ENCODE results near the gene KLHL35. TPM values are rescaled to one million over a fixed set of nuclear protein-coding genes. Genes with fewer than 3 reads are reported as not detected.

Gene KLHL35
- total and polyA plus RNA-seq, 2 of the 4 experiments (the other 2 are of a cell fraction), result 1.6 to 3.3 TPM

DNA sequence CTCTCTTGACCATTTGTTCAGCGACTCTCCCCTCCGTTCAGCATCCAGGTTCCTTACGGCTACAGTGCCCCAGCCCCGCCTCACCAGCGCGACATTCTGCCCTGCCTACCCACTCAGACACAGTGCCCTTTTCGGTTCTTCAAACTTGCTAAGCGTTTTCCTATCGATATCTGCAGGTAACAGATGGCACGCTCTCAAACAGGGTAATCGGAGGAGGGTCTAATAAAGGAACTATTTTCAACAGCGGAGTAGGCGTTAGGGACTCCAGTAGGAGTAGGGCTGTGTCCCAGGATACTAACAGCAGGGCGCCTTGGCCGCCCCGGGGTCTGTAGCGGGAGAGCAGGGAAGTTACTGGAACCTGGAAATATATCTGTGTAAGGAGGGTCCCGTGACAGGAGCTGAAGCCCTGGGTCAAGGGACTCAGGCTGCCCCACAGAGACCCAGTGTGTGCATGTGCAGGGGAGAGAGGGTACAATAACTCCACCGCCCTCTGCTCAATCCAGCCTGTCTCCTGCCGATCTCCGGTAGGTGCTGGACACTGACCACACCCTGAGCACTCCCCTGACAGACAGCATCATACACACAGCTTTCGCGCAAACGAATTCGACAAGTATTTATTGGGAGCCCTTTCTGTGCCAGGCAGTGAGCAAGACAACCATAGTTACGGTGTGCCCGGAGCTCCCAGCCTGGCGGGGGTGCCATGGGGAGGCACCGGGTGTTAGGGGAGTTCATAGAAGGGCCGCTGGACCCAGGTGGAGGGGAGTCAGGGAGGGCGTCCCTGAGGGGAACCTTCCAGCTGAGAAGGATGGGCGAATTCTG is 2.1 kb downstream of the KLHL35 start:
- Histone ChIP-seq H2BK20ac (ENCODE audit: low read depth, low read length) (no peak overlapping the region; the same call in 1 of the 2 replicates), H4K5ac (ENCODE audit: low read depth, low read length) (0 out of 2 replicates have a peak overlapping the region, but pooled peaks have one; percentile 7), H3K4ac (ENCODE audit: low read depth, low read length) (peak overlapping the region; percentile 43; the same call in 1 of the 2 replicates), H3K18ac (ENCODE audit: low read depth, low read length) (no peak overlapping the region), H2BK120ac (ENCODE audit: low read depth, low read length) (no peak overlapping the region), H3K36me3 (ENCODE audit: control insufficient read depth, insufficient read depth, low read length) (no peaks in the 10 kb centered on the region), H2AK9ac (replicated peaks; ENCODE audit: low read depth, low read length, poor library complexity) (no peak overlapping the region), H3K56ac (ENCODE audit: extremely low read depth, insufficient read depth, low read length) (no peak overlapping the region), H4K8ac (ENCODE audit: low read depth in 2 of 2, low read length in 2 of 2) (peak overlapping the region; percentile 22 to 86; a peak in 3 of 4 replicates), H4K20me1 (ENCODE audit: insufficient read depth, low read length) (0 out of 2 replicates have a peak, but pooled peaks cover 3% of the 10 kb centered on the region), H3K4me1 (ENCODE audit: control insufficient read depth, insufficient read depth, low read length) (0 out of 2 replicates have a peak, but pooled peaks cover 3% of the 10 kb centered on the region), H4K91ac (ENCODE audit: insufficient read depth, low read depth, low read length) (no peak overlapping the region), H3K9me1 (ENCODE audit: insufficient read depth, low read length) (no peaks in the 10 kb centered on the region), H3K4me3 (ENCODE audit: insufficient read depth, low read depth, low read length) (peak overlapping the region; percentile 40; the same call in 1 of the 2 replicates), H2AFZ (replicated peaks; ENCODE audit: low read length, poor library complexity) (peak overlapping the region; percentile 91), H3K27me3 (ENCODE audit: control insufficient read depth, insufficient read depth, low read length) (peaks cover 36% of the 10 kb centered on the region), H3K9ac (ENCODE audit: low read depth, low read length) (peak overlapping the region; percentile 20; the same call in 1 of the 2 replicates), H3K14ac (replicated peaks; ENCODE audit: low read depth, low read length) (no peak overlapping the region), H3K9me3 (ENCODE audit: control insufficient read depth, insufficient read depth, low read length) (peaks cover 6% of the 10 kb centered on the region), H2BK5ac (ENCODE audit: low read depth, low read length, poor library complexity, severe bottlenecking) (no peak overlapping the region), H2BK15ac (ENCODE audit: low read depth, low read length) (no peak overlapping the region), H3K4me2 (ENCODE audit: low read depth, low read length) (peak overlapping the region; percentile 48), H3K27ac (ENCODE audit: insufficient read depth, low read length) (no peak overlapping the region), H3K23ac (ENCODE audit: low read depth, low read length) (peak overlapping the region; percentile 85), H3K79me1 (ENCODE audit: low read depth in 1 of 2, low read length in 2 of 2) (no peaks in the 10 kb centered on the region), H2AK5ac (ENCODE audit: low read depth, low read length) (peak overlapping the region; percentile 72; the same call in 1 of the 2 replicates)
- DNase-seq, result no peak
- intact Hi-C loops (cut with micrococcal nuclease), result no loop called here
- ATAC-seq (ENCODE audit: low read depth), result no peak
- ChIA-PET POLR2A (ENCODE audit: unreplicated experiment) (no interaction called here), CTCF (interaction anchor here (1.1 kb wide), 1 partner anchor 30 kb away, joined by 3 read pairs; no protein-coding TSS in a partner anchor)
- in situ Hi-C loops (cut with MboI; ENCODE audit: low sequenced_read_pairs), result no loop called here
- dilution Hi-C loops (cut with HindIII; ENCODE audit: low sequenced_read_pairs, unreplicated experiment), result no loop called here
- no TSS peak for BruUV-seq (replicated peaks)
- whole genome bisulfite sequencing, 2 experiments (ENCODE audit: extremely low coverage in 2 of 2, insufficient read length in 1 of 2), result 48% methylated on average over 9 of the region's 32 CpGs; no CpG with 5 or more reads in 1 of the 2 experiments
- TF ChIP-seq CEBPB (IDR thresholded peaks at IDR 0.05; ENCODE audit: low read depth, low read length) (no peak), MAFK (IDR thresholded peaks at IDR 0.05; ENCODE audit: low read depth, low read length) (no peak), POLR2A (IDR thresholded peaks at IDR 0.05; ENCODE audit: low read depth, low read length) (no peak), BHLHE40 (IDR thresholded peaks at IDR 0.05; ENCODE audit: low read depth, low read length) (no peak), MAZ (IDR thresholded peaks at IDR 0.05; ENCODE audit: borderline replicate concordance, low read depth, low read length) (no peak), RCOR1 (IDR thresholded peaks at IDR 0.05; ENCODE audit: insufficient replicate concordance, low read length) (no peak), RFX5 (IDR thresholded peaks at IDR 0.05; ENCODE audit: low read depth, low read length) (no peak), CHD1 (IDR thresholded peaks at IDR 0.05; ENCODE audit: low read depth, low read length) (no peak), NFE2L2 (IDR thresholded peaks at IDR 0.05; ENCODE audit: low read depth, low read length) (no peak), FOS (IDR thresholded peaks at IDR 0.05; ENCODE audit: low read depth, low read length) (no peak), RAD21 (IDR thresholded peaks at IDR 0.05; ENCODE audit: low read length) (no peak)
- TF ChIP-seq, protein P1, sequence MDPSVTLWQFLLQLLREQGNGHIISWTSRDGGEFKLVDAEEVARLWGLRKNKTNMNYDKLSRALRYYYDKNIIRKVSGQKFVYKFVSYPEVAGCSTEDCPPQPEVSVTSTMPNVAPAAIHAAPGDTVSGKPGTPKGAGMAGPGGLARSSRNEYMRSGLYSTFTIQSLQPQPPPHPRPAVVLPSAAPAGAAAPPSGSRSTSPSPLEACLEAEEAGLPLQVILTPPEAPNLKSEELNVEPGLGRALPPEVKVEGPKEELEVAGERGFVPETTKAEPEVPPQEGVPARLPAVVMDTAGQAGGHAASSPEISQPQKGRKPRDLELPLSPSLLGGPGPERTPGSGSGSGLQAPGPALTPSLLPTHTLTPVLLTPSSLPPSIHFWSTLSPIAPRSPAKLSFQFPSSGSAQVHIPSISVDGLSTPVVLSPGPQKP (IDR thresholded peaks at IDR 0.05; ENCODE audit: borderline replicate concordance, low read depth, low read length), result no peak
- TF ChIP-seq, protein P2, sequence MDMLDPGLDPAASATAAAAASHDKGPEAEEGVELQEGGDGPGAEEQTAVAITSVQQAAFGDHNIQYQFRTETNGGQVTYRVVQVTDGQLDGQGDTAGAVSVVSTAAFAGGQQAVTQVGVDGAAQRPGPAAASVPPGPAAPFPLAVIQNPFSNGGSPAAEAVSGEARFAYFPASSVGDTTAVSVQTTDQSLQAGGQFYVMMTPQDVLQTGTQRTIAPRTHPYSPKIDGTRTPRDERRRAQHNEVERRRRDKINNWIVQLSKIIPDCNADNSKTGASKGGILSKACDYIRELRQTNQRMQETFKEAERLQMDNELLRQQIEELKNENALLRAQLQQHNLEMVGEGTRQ (IDR thresholded peaks at IDR 0.05; ENCODE audit: low read depth, low read length), result no peak
- TF ChIP-seq, protein P3, sequence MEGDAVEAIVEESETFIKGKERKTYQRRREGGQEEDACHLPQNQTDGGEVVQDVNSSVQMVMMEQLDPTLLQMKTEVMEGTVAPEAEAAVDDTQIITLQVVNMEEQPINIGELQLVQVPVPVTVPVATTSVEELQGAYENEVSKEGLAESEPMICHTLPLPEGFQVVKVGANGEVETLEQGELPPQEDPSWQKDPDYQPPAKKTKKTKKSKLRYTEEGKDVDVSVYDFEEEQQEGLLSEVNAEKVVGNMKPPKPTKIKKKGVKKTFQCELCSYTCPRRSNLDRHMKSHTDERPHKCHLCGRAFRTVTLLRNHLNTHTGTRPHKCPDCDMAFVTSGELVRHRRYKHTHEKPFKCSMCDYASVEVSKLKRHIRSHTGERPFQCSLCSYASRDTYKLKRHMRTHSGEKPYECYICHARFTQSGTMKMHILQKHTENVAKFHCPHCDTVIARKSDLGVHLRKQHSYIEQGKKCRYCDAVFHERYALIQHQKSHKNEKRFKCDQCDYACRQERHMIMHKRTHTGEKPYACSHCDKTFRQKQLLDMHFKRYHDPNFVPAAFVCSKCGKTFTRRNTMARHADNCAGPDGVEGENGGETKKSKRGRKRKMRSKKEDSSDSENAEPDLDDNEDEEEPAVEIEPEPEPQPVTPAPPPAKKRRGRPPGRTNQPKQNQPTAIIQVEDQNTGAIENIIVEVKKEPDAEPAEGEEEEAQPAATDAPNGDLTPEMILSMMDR (conservative IDR thresholded peaks at IDR 0.05; ENCODE audit: low read depth, low read length), result no peak

Data from IMR-90 (cell line).